ENCODE measurements around the gene OMP.

OMP gene

DNA sequence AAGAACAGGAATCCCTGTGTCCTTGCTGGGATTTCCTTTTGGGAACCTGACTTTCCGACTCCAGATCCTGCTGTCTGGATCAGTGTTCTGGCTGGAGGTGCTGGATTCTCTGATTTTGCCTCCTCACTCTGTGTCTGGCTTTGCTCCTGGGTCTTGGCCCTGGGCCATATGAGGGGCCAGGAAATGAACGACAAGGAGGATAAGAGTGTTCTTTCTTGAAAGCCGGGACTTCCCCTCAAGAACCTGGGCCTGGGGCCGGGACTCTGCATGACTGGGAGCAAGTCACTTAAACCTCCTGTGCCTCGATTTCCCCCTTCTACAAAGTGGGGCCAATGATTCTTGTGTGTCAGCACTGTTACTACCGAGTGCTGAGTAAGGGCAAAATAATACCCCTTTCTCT is 22.6 kb downstream of the OMP start:
- DNase-seq, result no peak

DNA sequence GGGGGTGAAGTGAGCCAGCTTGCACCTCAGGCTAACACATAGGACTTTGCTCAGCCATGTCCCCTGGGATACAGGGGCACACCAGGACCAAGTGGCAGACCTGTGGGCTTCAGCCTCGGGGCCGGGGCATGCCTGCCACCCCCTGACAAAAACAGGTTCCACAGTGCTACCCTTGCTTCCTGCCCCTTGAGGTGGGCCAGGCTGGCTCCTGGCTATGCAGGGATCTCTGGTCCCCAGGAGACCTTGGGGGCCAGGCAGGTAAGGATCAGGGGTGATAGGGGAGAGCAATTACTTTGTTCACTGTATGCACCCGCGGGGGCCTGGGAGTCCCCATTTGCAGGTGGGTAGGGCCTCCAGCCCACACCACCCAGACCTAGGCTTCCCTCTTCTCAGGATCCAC is 23.1 kb downstream of the OMP start:
- no peak for DNase-seq

DNA sequence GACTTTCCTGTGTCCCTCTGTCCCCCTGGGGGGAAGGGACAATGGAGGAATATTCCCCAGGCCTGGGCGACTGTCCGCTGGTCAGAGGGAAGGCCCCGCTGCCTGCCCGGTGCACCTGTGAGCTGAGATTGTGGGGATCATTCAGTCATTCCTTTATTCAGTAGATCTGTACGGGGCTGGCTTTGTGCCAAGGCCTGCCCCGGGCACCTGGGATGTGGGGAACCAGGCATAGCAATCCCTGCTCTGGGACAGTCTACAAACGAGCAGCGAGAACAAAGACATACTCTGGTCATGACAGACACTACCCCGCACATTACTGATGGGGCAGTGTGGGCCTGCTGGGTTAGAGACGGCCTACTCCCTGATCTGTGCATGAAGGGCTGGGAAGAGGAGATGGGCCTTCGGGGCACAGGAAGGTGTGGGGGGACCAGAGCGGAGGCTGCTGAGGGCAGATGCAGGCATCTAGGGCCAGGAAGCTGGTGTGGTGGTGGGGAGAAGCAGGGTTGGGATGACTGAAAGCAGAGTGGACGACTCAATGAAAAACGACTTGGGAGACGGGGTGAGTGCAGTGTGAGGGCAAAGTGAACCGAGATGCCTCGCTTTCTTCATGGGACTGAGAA is 23.6 kb downstream of the OMP start:
- no peak for DNase-seq

DNA sequence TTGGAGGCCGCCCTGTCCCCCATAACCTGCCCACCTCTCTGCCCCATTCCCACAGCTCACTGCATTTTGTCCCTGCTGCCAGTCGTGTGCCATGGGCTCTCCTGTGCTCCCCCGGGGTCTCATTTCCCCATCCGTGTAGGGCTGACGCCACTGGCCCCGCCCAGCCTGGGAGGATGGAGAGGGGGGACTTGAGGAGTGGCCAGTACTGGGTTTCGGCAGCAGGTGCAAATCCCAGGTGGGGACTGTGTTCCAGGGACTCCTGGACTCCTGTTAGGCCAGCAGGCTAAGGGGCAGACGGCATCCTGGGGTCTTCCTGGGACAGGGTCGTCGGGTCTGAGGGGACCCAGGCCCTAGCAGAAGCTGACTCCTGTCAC is 24.2 kb downstream of the OMP start:
- DNase-seq, result no peak

DNA sequence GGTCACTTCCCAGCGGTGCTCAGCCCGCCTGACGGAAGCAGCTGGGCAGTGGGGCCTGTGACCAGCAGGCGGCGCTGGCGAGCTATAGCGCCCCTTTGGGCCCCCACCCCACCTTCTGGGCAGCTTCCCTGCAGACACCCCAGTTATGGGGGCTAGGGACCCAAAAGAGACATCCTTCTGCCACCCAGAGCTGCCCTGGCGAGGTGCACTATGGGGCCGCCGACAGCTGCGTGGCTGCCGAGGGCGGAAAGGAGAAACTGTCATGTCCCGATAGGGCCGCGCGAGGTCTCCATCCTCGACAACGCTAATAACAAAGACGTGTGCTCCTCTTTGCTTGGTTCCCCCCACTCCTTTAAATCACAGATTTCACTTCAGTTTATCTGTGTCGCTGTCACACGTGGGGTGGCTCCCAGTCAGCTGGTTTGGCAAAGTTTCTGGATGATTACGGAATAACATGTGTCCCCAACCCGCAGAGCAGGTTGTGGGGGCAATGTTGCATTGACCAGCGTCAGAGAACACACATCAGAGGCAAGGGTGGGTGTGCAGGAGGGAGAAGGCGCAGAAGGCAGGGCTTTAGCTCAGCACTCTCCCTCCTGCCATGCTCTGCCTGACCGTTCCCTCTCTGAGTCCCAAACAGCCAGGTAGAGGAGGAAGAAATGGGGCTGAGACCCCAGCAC is 24.7 kb downstream of the OMP start:
- DNase-seq, result no peak

DNA sequence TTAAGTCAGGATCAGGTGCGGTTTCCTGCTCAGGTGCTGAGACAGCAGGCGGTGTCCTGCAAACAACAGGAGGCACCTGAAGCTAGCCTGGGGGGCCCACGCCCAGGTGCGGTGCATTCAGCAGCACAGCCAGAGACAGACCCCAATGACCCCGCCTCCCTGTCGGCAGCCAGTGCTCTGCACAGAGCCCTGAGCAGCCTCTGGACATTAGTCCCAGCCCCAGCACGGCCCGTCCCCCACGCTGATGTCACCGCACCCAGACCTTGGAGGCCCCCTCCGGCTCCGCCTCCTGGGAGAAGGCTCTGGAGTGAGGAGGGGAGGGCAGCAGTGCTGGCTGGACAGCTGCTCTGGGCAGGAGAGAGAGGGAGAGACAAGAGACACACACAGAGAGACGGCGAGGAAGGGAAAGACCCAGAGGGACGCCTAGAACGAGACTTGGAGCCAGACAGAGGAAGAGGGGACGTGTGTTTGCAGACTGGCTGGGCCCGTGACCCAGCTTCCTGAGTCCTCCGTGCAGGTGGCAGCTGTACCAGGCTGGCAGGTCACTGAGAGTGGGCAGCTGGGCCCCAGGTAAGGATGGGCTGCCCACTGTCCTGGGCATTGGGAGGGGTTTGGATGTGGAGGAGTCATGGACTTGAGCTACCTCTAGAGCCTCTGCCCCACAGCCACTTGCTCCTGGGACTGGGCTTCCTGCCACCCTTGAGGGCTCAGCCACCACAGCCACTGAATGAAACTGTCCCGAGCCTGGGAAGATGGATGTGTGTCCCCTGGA is 25.5 kb downstream of the OMP start, which contains the start of gene MYO7A:
Gene MYO7A, plus strand, starts transcription at position 327 of the 772 bp plus-strand sequence. CDS start 2,389 bp downstream, outside the sequence.
- DNase-seq, result no peak

DNA sequence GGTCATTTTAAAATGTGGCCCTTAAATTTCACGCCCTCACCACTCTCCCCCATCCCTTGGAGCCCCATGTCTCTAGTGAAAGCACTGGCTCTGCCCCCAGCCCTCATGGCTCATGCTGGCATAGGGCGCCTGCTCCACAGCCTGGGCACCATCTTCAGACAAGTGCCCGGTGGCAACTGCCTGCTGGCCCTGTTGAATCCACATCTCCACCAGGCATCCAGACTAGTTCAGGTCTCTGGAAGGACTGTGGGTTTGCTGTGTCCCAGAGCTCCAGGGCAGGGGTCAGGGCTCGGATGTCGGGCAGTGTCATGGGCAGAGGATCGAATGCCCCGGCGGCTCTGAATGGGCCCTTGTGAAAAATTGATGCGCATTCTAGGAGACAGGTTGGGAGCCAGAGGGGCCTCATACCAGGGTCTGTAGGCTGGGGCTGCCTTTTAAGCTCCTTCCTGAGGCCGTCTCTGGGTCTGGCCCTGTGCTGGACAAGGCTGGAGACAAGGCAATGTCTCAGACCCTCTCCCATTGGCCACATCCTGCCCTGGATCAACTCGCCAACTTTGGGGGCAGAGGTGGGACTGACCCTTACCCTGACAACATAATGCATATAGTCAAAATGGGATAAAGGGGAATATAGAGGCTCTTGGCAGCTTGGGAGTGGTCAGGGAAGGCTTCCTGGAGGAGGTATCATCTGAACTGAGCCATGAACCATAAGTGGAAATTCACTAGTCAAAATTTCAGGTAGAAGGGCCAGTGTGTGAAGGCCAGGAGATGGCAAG is 26.6 kb downstream of the OMP start:
- DNase-seq, result no peak

DNA sequence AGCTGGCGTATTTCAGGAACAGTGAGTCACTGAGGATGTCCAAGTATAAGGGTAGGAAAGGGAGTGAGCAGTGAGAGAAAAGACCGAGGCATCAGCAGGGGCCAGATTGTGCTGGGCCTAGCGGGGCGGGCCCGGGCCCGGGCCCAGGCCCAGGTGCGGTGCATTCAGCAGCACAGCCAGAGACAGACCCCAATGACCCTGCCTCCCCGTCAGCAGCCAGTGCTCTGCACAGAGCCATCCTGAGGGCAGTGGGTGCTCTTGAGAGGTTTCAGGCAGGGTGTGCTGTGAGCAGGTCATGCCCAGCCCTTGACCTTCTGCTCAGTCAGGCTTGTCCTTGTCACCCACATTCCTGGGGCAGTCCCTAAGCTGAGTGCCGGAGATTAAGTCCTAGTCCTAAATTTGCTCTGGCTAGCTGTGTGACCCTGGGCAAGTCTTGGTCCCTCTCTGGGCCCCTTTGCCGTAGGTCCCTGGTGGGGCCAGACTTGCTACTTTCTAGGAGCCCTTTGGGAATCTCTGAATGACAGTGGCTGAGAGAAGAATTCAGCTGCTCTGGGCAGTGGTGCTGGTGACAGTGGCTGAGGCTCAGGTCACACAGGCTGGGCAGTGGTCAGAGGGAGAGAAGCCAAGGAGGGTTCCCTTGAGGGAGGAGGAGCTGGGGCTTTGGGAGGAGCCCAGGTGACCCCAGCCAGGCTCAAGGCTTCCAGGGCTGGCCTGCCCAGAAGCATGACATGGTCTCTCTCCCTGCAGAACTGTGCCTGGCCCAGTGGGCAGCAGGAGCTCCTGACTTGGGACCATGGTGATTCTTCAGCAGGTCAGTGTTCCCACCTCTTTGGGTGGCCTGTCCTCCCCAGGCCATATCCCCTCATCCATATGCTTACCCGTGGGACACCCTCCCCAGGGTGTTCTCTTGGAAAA is 27.5 kb downstream of the OMP start:
- DNase-seq, result no peak

DNA sequence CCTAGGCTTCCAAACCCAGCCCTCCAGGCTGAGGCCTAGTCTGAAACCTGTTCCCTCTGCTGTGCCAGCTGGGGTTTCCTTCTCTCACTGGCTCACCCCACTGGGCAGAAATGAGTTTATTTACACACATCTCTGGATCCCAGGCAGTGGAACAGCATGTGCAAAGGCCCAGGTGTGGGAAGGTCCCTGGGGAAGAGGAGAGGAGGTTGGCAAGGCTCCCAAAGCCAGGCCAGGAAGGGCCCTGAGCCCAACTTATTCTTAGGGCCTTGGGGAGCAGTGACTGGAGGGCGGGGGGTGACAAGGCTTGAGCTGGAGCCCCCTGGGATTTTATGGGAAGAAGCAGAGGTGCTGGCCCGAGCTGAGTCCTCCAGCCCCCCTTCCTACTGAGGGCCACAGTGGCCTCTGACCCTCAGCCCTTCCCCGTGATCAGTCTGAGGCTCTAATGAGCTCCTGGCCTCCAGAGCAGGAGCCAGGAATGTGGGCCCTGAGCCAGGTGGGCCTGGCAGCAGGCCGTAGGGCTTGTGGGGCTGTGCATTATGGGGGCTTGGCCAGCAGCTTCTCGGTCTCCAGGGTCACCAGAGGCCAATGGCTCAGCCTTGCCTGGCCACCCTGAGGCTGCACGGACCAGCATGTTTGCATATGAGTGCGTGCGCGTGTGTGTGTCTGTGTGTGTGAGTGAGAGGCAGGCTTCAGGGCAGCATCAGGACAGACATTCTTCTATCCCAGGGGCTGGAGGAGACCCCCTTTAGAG is 28.3 kb downstream of the OMP start:
- DNase-seq, result no peak

DNA sequence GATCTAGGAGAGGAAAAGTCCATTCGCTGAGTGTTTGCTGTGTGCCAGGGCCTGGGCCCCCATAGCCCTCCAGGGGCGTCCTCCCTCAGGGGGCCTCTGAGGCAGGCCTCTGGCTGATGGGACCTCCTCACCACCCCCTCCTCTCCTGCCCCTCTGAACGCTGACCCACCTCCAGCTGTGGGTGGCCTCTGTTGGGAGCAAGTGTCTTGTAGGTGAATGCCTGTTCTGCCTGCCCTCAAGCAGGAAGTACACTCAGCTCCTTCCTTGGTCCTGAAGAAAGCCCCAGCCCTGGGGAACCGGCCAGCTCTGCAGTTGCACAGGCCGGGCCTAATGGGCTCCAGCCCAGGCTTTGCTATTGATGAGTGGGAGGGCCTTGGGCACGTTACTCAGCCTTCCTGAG is 28.9 kb downstream of the OMP start:
- DNase-seq, result no peak

DNA sequence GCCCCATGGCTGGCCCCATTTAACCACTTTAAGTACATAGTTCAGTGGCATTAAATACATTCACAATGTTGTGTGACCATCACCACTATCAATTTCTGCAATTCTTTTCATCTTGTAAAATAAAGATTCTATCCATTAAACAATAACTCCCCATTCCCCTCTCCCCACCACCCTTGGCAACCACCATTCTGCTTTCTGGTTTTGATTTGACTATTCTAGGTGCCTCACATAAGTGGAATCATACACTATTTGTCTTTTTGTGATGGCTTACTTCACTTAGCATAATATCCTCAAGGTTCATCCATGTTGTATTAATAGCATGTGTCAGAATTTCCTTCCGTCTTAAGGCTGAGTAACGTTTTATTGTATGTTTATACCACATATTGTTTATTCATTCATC is 32.4 kb downstream of the OMP start:
- DNase-seq, result no peak

DNA sequence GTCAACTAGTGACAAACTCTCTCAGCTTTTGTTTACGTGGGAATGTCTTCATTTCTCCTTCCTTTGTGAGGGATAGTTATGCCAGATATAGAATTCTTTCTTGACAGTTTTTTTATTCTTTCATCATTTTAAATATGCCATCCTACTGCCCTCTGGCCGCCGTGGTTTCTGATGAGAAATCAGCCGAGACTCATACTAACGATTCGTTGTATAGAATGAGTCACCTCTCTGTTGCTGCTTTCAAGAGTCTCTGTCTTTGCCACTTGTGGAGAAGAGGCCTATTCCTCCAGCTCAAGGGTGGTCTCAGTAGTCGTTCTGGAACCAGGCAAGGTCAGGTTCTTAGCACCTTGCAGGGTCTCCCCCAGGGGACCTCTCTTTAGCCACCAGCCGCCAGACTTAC is 33.4 kb downstream of the OMP start:
- DNase-seq, result no peak

DNA sequence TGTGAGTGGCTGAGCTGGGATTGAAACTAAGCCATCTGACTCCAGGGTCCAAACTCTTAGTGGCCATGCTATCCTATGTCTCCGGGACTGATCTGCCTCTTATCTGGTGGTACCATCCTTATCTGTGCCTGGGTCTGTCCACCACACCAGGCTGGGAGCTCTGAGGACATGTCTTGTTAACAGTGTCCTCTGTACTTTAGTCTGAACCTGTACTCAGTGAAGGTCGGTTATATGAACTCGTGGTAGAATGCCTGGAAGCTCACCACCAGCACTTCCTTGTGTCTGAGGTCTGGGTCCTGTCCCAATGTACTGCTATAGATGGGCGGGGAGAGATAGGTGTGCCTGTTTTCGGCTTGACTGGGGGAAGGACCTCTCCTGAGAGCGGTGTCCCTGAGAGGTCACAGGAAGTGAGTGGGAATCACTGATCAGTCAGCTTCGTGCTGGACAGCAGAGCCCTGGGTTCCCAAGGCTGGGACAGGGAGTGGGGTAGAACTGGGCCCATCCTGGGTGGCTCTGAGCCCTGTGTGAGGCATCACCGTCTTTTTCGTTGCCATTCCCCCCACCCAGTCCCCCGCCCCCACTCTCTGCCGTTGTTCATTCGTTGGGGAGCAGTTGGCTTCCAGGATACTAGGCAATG is 34.3 kb downstream of the OMP start:
- DNase-seq, result no peak

DNA sequence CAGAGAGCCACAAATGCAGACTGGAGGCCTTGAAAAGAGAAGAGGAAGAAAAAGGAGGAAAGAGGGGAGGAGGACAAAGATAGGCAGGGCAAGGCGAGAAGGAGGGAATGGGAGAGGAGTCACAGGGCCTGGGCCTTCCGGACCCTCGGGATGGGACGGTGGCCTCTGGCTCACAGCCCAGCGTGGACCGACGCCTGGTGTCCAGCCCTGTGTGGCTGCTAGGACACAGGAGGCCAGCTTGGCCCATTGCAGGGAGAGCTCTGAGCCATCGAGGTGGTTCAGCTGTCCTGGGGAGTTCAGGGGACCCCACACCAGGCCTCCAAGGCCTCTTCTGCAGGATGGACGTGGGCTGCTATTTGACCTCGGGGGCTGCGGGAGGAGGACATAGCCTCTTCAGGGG is 34.8 kb downstream of the OMP start:
- no peak for DNase-seq

DNA sequence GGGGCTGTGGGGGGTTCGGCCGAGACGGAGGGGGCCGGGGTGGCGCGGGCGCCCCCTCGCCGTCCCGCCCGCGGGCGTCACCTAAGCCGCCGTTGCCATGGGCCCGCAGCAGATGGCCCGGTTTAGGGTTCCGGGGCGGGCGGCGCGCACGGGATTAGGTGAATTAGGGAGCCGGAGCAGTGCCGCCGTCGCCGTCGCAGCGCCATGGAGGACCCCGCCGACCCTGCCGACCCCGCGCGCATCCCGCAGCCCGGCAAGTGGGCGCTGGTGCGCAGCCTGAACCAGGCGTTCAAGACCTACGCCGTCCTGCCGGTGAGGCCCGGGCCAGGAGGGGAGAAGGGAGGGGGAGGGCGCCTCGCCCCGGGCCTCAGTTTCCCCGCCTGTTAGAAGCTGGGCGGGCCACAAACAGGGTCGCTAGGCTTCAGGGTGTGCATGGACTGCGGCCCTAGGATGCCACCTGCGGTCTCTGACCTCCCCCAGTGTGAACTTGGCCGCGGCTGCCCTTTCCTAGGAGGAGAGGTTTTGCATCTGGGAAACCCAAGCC is 35.5 kb downstream of the OMP start:
- DNase-seq, result no peak

DNA sequence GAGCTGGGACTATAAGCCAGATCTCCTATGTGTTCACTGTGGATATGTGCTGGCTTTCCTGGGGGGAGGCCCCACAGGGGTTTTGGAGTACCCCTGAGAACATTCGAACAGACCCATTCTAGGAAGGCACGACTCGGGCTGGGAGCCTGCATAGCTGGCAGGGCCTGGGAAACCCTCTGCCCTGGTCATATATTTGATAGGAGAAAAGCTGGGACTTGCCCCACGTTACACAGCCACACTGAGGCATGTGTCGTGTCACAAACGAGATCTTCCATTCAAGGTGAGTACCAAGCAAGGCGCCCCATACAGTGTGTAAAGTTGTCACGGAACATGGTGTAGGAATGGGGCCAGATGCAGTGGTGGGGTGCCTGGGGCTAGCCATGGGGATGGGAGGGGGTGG is 36.6 kb downstream of the OMP start:
- DNase-seq, result no peak

DNA sequence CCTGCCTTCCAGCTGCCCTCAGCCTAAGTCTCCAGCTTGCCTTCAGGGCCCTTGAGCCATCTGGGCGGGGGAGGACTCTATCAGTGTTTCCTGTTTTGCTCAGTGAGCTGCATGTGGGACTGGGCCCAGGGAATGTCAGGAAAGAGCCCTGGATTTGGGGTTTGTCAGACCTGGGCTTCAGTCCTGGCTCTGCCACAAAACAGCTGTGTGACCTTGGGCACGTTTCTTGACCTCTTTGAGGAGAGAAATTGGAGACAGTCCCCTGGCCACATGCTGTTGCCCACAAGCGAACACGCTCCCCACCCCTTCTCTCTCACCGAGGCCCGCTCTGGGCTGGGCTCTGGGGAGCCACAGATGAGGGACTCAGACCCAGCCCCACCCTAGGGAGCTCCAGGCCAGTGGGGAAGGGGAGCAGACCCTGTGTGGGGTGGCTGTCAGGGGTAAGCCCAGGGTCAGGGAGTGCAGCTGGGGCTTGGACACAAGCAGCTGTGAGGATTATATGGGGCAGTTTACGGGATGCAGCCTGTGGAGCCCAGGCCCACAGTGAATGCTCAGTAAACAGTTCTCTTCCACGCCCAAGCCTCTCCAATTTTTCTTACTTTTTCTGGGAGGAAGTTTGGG is 37.7 kb downstream of the OMP start:
- no peak for DNase-seq

DNA sequence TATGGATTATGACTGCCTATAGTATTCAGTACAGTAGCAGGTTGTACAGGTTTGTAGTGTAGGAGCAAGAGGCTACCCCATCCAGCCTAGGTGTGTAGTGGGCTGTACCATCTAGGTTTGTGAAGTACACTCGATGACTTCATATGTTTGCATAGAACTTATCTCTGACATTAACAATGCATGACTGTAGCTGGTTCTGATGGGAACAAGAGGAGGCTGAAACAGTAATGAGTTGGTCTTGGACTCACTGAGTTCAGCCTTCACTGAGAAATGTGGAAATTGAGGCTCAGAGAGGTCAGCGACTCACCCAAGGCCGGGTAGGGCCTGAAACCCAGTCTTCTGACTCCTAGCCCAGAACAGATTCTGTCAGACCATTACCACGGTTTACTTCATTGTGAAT is 38.4 kb downstream of the OMP start:
- DNase-seq, result no peak

DNA sequence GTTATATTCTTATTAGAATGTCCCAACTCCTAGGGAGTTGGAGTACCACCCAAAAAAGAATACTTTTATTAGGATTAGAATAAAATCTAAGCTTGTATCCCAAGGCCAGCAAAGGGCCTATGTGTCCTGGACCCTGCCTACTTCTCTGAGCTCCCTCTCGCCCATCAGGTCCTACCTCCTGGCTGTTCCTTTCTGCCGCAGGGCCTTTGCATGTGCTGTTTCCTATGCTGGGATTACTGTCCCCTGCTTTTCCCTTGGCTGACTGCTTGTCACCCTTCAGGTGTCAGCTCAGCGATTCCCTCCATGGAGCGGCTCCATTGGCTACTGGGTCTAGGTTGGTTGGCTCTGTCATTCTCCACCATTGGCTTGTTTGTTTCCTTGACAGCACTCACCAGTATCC is 38.8 kb downstream of the OMP start:
- no peak for DNase-seq

Measured in cerebellar nuclear complex (tissue), 1 donor.